HG02571 (cell line): Measurements from ENCODE around the gene ANKRD65.
"Not testable (repeated sequence)": the region's sequence is repeated elsewhere in the genome, so short reads cannot be mapped to it uniquely, and the experiment has no call there.

Experiments
- ATAC-seq: cut with Tn5 transposase; IDR thresholded peaks from one replicate; pipeline ENCODE4 v1.9.1; 2021; ENCODE audit warnings: mild to moderate bottlenecking, moderate library complexity; ENCODE audit not compliant: unreplicated experiment

Gene ANKRD65

DNA sequence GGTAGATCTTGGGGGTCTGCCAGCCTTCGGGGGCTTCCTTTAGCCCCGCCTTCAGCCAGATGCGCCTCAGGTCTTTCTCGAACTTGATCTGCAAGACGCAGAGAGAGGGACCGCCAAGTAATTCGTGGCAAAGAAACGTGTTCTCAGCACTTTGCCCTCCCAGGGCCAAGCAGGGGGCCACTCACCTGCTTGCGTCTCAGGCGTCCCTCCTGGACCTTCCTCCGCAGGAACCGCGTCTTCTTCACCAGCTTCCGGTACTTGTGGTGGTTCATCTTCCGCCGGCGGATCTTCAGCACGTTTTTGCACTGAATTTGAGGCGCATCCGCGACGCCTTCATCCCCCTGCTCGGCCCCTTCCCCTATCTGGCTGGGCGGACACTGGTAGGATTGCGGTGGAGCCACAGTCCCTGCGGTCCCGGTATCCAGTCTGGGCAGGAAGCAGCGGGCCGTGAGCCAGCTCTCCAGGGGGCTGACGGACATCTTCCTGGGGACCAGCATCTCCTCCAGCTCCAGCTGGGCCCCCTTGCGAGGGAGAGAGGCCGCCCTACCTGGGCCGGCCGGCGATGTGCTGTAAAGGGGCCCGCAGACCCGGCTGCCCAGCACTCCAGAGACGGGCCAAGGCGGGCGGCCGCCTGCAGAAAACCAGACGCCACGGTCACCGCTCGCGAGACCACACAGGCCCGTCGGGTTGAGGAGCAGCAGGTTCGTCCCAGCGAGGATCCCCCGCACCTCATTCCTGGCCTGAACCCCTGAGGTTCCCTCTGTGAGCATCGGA is 47.1 kb downstream of the ANKRD65 start:
- no peak for ATAC-seq

GRCh38 chr1:1373051-1373814 is 47.8 kb downstream of the ANKRD65 start:
- ATAC-seq: no peak

DNA sequence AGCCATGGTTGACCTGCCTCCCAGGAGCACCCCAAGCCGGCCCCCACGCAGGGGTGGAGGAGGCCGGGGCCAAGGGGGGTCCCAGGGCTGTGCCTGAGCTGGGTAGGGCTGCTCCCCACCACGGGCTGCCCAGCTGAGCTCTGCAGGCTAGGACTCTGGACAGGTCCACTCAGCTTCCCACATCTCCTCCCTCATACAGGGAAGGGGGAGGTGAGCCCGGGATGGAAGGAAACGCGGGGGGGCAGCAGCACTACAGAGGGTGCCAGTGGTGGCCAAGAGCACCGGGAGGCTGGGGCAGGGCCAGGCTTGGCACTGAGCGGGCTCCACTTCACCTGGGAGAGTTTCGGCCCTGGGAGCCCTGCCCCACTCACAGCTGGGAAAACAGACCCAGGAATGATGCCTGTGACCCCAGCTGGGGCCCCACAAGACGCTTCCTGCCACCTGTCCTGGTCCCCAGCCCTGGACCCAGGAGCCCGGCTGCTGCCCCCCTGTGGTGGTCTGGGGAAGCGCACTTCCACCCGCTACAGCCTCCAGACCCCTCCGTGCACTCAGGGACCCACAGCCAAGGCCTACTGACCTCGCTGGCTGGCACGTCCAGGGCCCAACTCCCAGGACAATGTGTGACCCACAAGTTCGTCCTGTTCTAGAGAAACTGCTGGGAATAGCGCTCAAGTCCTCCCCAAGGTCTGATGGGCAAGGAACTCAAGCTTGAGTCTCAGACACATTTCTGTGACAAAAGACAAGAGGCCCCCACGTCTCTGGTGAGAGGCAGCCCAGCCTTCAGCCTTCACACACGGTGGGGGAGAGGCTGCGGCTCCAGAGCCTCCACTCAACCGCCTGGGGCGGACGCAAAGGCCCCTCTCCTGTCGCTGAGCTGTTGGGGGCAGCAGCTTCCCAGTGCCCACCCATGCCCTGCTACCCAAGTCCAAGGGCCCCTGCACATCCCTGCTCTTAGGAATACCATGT is 49.0 kb downstream of the ANKRD65 start:
- ATAC-seq: no peak

- no peak for ATAC-seq
These were observed 49.7 kb downstream of the ANKRD65 start for GRCh38 chr1:1371364-1371745.

DNA sequence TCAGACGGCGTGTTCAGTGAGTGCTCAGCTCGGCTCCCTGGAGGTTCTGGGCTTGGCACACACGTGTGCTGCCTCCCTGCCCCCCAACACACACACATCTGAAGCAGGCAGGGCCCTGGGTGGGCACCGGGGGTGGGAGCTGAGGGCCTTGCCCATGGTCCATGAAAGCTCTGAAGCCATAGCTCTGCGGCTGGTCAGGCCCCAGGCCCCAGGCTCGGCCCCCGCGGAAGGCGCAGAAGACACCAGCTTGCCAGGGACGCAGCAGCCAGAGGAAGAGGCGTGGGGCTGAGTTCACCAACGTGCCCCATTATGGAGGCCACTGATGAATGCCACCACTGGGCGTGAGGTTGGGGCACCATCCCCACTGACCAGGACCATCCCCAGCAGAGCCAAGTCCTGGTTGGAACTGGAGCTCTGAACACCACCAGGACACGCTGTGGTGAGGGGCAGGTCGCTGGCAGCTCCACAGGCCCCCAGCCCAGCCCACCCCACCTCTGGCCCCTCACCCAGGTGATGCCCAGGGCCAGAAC is 50.2 kb downstream of the ANKRD65 start:
- ATAC-seq: no peak

GRCh38 chr1:1370094-1370493 is 51.0 kb downstream of the ANKRD65 start:
- ATAC-seq: not testable (repeated sequence)
